Measurements from ENCODE around the gene TBC1D22B. TPM values are rescaled to one million over a fixed set of nuclear protein-coding genes. Genes with fewer than 3 reads are reported as not detected.

Gene TBC1D22B
- total RNA-seq, 1 donor from 2014 or later: 12.5 TPM

- Histone ChIP-seq H3K9me3 (no peaks in the 10 kb centered on the region), H3K27me3 (no peaks in the 10 kb centered on the region), H3K36me3 (peaks cover 0 to 6% of the 10 kb centered on the region in 2 donors), H3K4me3 (no peak overlapping the region), H3K4me1 (peaks cover 35% of the 10 kb centered on the region), H3K27ac (no peak overlapping the region)
- DNase-seq (ENCODE audit: extremely low spot score in 2 of 2): no peak
- TF ChIP-seq POLR2A (IDR thresholded peaks at IDR 0.05) (no peak), CTCF (IDR thresholded peaks at IDR 0.05) (no peak), POLR2AphosphoS5 (IDR thresholded peaks at IDR 0.05; ENCODE audit: insufficient read depth in 1 of 2, low read depth in 1 of 2) (no peak)
- intact Hi-C loops (cut with DNase I): no loop called here
Observed at GRCh38 chr6:37265001-37265400, 7.4 kb downstream of the TBC1D22B start.

GRCh38 chr6:37265860-37266259 lies 8.3 kb downstream of the TBC1D22B start:
- TF ChIP-seq POLR2A (IDR thresholded peaks at IDR 0.05): no peak
- no peak for TF ChIP-seq POLR2AphosphoS5 (IDR thresholded peaks at IDR 0.05; ENCODE audit: insufficient read depth in 1 of 2, low read depth in 1 of 2)
- no peak for TF ChIP-seq CTCF (IDR thresholded peaks at IDR 0.05)
- H3K27ac ChIP-seq: no peak overlapping the region
- no peak overlapping the region for H3K4me3 ChIP-seq
- peaks cover 27% of the 10 kb centered on the region for H3K4me1 ChIP-seq
- H3K9me3 ChIP-seq: no peaks in the 10 kb centered on the region
- no peaks in the 10 kb centered on the region for H3K27me3 ChIP-seq
- intact Hi-C loops (cut with DNase I): no loop called here
- H3K36me3 ChIP-seq: peaks cover 0 to 11% of the 10 kb centered on the region in 2 donors
- DNase-seq (ENCODE audit: extremely low spot score in 2 of 2): no peak

GRCh38 chr6:37269105-37269504 lies 11.5 kb downstream of the TBC1D22B start:
- intact Hi-C loops (cut with DNase I): no loop called here

GRCh38 chr6:37272834-37273566 lies 15.4 kb downstream of the TBC1D22B start:
- no peak for TF ChIP-seq CTCF (IDR thresholded peaks at IDR 0.05)
- no peak for TF ChIP-seq POLR2AphosphoS5 (IDR thresholded peaks at IDR 0.05; ENCODE audit: insufficient read depth in 1 of 2, low read depth in 1 of 2)
- TF ChIP-seq POLR2A (IDR thresholded peaks at IDR 0.05): no peak
- no peak overlapping the region for H3K4me3 ChIP-seq
- no peak for DNase-seq (ENCODE audit: extremely low spot score in 2 of 2)
- peaks cover 0 to 11% of the 10 kb centered on the region in 2 donors for H3K36me3 ChIP-seq
- H3K27me3 ChIP-seq: no peaks in the 10 kb centered on the region
- no peaks in the 10 kb centered on the region for H3K4me1 ChIP-seq
- no peak overlapping the region for H3K27ac ChIP-seq
- H3K9me3 ChIP-seq: no peaks in the 10 kb centered on the region
- intact Hi-C loops (cut with DNase I): no loop called here

More at GRCh38 chr6:37269105-37269504, 11.5 kb downstream of the TBC1D22B start:
- H3K36me3 ChIP-seq: peaks cover 0 to 11% of the 10 kb centered on the region in 2 donors
- H3K9me3 ChIP-seq: no peaks in the 10 kb centered on the region
- H3K27me3 ChIP-seq: no peaks in the 10 kb centered on the region
- no peak overlapping the region for H3K4me3 ChIP-seq
- TF ChIP-seq POLR2AphosphoS5 (IDR thresholded peaks at IDR 0.05; ENCODE audit: insufficient read depth in 1 of 2, low read depth in 1 of 2): no peak
- no peak for TF ChIP-seq POLR2A (IDR thresholded peaks at IDR 0.05)
- no peak for TF ChIP-seq CTCF (IDR thresholded peaks at IDR 0.05)
- no peaks in the 10 kb centered on the region for H3K4me1 ChIP-seq
- H3K27ac ChIP-seq: no peak overlapping the region
- no peak for DNase-seq (ENCODE audit: extremely low spot score in 2 of 2)

- TF ChIP-seq POLR2AphosphoS5 (IDR thresholded peaks at IDR 0.05; ENCODE audit: insufficient read depth in 1 of 2, low read depth in 1 of 2) (no peak), CTCF (IDR thresholded peaks at IDR 0.05) (no peak), POLR2A (IDR thresholded peaks at IDR 0.05) (no peak)
- no peak overlapping the region for H3K4me3 ChIP-seq
- intact Hi-C loops (cut with DNase I): no loop called here
Observed at GRCh38 chr6:37273690-37274089, 16.1 kb downstream of the TBC1D22B start.

More at GRCh38 chr6:37273690-37274089, 16.1 kb downstream of the TBC1D22B start:
- Histone ChIP-seq H3K27ac (no peak overlapping the region), H3K9me3 (no peaks in the 10 kb centered on the region), H3K36me3 (peaks cover 0 to 11% of the 10 kb centered on the region in 2 donors), H3K4me1 (no peaks in the 10 kb centered on the region), H3K27me3 (no peaks in the 10 kb centered on the region)
- DNase-seq (ENCODE audit: extremely low spot score in 2 of 2): no peak
